H7 (cell line): ENCODE results near the gene POLA1. TPM values are rescaled to one million over a fixed set of nuclear protein-coding genes. Genes with fewer than 3 reads are reported as not detected.
A peak's percentile ranks its signal among the peaks of the same experiment; 100 is the strongest.
"Not testable (repeated sequence)": the region's sequence is repeated elsewhere in the genome, so short reads cannot be mapped to it uniquely, and the experiment has no call there.

ENCODE experiments used
- DNase-seq: peaks from one replicate; pipeline ENCODE4 v3.0.0; 2012
- H3K27me3 ChIP-seq: 2 replicates; pipeline ENCODE4 v1.6.0; 2011; ENCODE audit warnings: mild to moderate bottlenecking, low read length; ENCODE audit not compliant: control insufficient read depth, insufficient read depth
- H3K36me3 ChIP-seq: replicated peaks from 2 replicates; pipeline ENCODE4 v1.5.1; 2011; ENCODE audit warnings: low read length; ENCODE audit not compliant: control insufficient read depth, insufficient read depth
- H3K4me3 ChIP-seq: 2 replicates; pipeline ENCODE4 v1.5.1; 2011; ENCODE audit warnings: low read depth, mild to moderate bottlenecking, control low read depth, low read length, moderate library complexity; ENCODE audit not compliant: insufficient read depth
- total RNA-seq: library from RNA; depleted of rRNA; stranded (reverse); fragments of >200 nt; shearing (Covaris generic); gene quantifications from 2 replicates; pipeline ENCODE4 v1.2.3, GENCODE V29; 2014; rRNA removed

POLA1 gene, protein sequence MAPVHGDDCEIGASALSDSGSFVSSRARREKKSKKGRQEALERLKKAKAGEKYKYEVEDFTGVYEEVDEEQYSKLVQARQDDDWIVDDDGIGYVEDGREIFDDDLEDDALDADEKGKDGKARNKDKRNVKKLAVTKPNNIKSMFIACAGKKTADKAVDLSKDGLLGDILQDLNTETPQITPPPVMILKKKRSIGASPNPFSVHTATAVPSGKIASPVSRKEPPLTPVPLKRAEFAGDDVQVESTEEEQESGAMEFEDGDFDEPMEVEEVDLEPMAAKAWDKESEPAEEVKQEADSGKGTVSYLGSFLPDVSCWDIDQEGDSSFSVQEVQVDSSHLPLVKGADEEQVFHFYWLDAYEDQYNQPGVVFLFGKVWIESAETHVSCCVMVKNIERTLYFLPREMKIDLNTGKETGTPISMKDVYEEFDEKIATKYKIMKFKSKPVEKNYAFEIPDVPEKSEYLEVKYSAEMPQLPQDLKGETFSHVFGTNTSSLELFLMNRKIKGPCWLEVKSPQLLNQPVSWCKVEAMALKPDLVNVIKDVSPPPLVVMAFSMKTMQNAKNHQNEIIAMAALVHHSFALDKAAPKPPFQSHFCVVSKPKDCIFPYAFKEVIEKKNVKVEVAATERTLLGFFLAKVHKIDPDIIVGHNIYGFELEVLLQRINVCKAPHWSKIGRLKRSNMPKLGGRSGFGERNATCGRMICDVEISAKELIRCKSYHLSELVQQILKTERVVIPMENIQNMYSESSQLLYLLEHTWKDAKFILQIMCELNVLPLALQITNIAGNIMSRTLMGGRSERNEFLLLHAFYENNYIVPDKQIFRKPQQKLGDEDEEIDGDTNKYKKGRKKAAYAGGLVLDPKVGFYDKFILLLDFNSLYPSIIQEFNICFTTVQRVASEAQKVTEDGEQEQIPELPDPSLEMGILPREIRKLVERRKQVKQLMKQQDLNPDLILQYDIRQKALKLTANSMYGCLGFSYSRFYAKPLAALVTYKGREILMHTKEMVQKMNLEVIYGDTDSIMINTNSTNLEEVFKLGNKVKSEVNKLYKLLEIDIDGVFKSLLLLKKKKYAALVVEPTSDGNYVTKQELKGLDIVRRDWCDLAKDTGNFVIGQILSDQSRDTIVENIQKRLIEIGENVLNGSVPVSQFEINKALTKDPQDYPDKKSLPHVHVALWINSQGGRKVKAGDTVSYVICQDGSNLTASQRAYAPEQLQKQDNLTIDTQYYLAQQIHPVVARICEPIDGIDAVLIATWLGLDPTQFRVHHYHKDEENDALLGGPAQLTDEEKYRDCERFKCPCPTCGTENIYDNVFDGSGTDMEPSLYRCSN (N-terminal part only)
- 36.7 and 54.7 TPM in 2 replicates for total RNA-seq

DNA sequence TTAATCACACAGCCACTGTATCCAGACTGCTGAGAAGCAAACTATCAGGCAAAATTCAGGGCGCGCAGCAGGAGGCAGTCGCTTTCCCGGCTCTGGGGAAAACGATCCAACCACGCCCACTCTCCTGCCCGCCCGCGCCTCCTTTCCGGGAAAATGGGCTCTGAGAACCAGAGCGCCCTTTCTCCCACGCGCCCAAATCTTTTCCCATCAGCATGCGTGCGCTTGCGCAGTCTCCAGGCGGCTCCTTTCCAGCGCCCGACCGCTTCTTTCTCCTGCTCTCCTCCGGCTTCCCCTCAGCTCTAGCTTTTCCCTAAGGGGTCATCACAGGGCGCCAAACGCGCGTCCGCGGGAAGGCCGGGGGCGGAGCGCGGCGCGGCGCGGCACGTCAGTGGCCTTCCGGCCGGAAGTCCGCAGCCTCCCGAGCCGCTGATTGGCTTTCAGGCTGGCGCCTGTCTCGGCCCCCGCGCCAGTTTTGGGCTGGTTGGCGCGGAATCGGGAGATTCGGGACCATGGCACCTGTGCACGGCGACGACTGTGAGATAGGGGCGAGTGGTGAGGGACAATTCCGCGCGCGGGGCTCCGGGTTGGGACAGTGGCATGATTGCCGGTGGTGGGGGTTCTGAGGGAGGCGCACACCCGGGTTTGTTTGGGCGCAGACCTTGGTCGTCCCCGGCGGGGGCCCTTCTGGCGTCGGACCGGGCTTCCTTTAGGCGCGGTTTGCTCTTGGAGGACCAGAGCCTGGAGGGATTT, at the start of gene POLA1:
POLA1 (plus strand) TSS at position 466 of the 750 bp plus-strand sequence; CDS start at position 510, 44 bp downstream.
- peak; percentile 95 for DNase-seq
- peaks cover 2% of the 10 kb centered on the region; the same call in 1 of the 2 replicates for H3K36me3 ChIP-seq
- H3K27me3 ChIP-seq, result no peaks in the 10 kb centered on the region

DNA sequence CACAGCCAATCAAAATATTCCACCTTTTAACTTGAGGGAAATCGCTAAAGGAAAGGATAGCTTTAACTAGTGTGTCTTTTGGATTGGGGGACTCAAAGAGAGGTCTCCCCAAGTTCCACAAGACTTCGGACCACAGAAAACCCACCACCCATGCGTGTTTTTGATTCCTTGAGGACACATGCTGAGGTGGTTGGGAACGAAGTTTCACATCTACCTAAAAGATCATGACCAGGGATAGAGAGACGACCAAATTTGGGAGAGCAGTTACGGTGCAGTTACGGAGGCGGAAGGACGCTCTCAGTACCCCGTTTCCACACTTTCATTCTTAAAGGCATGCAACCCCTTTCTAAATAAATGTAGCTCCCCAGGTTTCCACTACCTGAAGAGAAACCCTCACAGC, 47.7 kb upstream of the POLA1 start:
- DNase-seq, result no peak
- H3K4me3 ChIP-seq, result peak overlapping the region; percentile 41
- no peaks in the 10 kb centered on the region for H3K27me3 ChIP-seq
- no peaks in the 10 kb centered on the region; the same call in 1 of the 2 replicates for H3K36me3 ChIP-seq

More for the DNA sequence above, at the start of gene POLA1:
- peak within 1 kb of the TSS; percentile 89 for H3K4me3 ChIP-seq

DNA sequence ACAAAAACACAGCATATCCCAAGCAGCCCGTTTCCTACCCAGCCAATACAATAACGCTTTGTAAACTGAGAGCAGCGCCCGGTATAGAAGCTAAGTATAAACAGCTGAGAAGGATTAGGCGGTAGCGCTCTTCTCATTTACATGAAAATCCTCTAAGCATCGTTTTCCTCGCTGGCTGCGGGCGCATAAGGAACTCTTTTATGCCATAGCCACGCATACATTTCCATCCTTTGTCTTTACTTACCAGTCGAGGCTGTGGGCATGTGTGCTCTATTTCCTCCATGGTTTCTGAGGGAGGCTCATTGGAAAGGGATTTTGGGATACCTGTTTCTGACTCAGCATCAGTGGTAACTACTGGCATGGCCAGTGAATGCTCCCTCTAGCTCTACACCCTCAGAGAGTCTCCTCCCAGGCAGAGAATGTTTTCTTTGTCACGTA, 47.0 kb upstream of the POLA1 start:
- Histone ChIP-seq H3K27me3 (no peaks in the 10 kb centered on the region), H3K4me3 (peak overlapping the region; percentile 41), H3K36me3 (no peaks in the 10 kb centered on the region; the same call in 1 of the 2 replicates)
- DNase-seq, result peak; percentile 43

DNA sequence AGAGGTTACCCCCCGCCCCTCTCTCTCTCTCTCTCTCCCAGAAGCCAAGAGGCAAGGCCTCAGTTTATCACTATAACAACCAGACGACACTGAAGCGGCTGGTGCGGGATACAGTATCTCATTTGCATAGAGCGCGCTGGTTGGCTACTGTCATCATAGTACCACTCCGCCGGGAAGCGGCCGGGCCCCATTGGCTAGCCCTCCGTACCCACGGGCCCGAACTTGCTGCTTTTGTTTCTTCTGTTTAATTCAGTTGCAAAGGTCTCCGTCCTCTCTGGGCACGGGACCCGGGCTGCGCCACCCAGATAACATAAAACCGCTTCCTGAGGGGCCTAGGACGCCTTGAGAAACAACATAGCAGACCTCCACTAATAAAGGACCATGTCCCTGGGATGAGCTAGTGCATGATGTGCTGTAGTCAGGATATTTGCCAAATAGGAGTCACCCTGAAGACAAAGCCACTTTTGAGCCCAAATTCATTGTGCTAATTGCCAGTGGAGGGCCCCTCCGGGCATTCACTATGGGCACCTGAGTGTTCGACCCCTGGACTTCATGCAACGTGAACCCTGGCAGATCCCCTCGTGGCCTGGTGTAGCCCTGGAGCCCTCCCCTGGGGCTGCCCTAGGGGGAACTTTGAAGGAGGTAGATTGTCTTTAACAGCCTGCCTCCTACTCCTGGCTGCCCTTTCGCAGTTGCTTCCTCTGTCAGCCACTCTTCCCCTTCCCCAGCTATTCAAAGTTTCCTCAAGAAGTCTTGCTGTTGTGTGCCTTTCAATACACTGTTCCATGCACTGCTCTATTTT, 46.3 kb upstream of the POLA1 start, which contains the start of gene PCYT1B:
PCYT1B (minus strand) TSS at position 91 of the 802 bp plus-strand sequence. CDS start 242 bp downstream, outside the sequence.
- Histone ChIP-seq H3K27me3 (no peaks in the 10 kb centered on the region), H3K4me3 (peak within 1 kb of the TSS; percentile 41), H3K36me3 (no peaks in the 10 kb centered on the region; the same call in 1 of the 2 replicates)
- peak; percentile 84 for DNase-seq

DNA sequence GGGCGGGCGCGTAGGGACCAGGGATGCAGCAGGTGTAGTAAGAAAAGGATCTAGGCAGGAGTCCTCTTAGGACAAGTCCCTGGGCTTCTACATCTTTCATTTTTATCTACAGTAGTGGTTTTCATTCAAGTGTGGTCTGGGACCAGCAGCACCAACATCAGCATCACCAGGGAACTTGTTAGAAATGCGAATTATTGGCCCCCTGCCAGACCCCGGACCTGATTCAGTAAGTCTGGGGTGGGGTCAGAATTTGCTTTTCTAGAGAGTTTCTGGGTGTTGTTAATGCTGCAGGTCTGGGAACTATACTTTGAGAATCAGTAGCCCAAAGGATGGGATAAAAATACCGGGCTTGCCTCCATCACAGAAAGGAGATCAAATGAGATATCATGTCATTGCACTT, 45.2 kb upstream of the POLA1 start:
- Histone ChIP-seq H3K27me3 (no peaks in the 10 kb centered on the region), H3K36me3 (no peaks in the 10 kb centered on the region; the same call in 1 of the 2 replicates), H3K4me3 (no peak overlapping the region)
- no peak for DNase-seq

DNA sequence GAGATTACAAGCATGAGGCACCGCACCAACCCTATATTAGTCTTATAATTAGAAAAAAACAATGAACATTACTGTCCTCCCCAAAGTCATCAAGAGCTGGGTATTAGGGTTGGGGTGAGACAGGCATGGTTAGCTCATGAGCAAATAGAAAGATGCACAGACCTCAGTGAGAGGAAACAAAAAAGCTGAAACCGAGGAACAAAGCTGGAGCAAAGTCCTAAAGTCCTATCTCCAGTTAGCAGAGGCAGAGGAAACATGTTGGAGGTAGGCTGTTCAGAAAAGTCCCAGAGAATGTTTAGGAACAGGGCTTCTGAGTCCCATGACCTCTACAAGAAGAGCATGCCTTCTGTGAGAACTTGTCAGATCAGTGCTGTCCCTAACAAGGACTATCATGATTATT, 41.9 kb upstream of the POLA1 start:
- no peaks in the 10 kb centered on the region for H3K27me3 ChIP-seq
- H3K4me3 ChIP-seq, result no peak overlapping the region
- DNase-seq, result no peak
- no peaks in the 10 kb centered on the region for H3K36me3 ChIP-seq

DNA sequence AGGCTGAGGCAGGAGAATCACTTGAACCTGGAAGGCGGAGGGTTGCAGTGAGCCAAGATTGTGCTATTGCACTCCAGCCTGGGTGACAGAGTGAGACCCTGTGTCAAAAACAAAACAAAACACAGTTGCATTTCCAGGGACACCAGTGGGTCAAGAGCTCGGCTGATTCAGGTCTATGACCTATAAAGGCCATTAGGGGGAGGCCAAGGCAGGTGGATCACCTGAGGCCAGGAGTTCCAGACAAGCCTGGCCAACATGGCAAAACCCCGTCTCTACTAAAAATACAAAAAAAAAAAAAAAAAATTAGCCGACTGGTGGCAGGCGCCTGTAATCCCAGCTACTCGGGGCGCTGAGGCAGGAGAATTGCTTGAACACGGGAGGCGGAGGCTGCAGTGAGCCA, 38.0 kb upstream of the POLA1 start:
- not testable (repeated sequence) for H3K27me3 ChIP-seq, H3K36me3 ChIP-seq, H3K4me3 ChIP-seq
- peak; percentile 25 for DNase-seq

DNA sequence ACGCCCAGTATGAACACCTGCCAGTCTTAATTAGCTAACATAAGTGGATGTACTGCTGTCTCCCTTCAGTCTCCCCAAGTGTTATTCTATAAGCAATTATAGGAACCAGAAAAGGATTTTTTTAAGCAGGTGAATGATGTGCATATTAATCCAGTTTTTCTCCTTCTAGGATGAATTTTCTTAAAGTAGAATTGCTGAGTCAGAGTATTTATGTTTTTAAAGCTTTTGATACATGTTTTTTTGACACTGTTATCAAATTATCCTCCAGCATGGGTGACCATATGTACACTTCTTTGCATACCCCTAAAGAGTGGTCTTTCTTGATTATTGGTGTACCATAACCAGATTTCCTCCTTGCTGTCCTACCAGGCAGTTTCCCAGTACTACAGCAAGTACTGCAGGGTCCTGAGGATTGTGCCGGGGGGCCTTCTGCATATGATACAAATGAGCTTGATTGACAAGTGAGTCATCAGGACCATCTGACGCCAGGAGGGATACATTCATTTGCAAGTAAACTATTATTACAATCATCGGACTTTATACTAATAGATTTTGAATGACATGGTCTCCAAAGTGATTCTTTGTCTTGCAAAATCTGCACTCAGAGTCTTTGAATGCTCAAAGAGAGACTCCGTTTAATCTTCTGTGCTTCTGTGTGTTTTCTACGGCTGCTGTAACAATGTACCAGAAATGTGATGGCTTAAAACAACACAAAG, 35.9 kb upstream of the POLA1 start:
- no peak for DNase-seq
- no peak overlapping the region for H3K4me3 ChIP-seq
- no peaks in the 10 kb centered on the region for H3K27me3 ChIP-seq
- H3K36me3 ChIP-seq, result no peaks in the 10 kb centered on the region

DNA sequence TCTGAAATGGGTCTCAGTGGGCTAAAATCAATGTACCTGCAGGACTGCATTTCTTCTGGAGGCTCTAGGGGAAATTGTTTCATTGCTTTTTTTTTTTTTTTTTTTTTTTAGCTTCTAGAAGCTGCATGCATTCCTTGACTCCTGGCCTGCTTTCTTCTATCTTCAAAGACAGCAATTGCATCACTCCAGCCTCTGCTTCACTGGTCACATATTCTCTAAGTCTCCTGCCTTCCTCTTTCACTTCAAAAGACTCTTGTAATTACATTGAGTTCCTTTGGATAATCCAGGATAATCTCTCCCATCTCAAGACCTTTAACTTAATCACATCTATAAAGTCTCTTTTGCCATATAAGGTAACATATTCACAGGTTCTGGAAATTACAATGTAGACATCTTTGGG, 35.3 kb upstream of the POLA1 start:
- Histone ChIP-seq H3K36me3 (no peaks in the 10 kb centered on the region), H3K27me3 (no peaks in the 10 kb centered on the region), H3K4me3 (no peak overlapping the region)
- DNase-seq, result no peak

DNA sequence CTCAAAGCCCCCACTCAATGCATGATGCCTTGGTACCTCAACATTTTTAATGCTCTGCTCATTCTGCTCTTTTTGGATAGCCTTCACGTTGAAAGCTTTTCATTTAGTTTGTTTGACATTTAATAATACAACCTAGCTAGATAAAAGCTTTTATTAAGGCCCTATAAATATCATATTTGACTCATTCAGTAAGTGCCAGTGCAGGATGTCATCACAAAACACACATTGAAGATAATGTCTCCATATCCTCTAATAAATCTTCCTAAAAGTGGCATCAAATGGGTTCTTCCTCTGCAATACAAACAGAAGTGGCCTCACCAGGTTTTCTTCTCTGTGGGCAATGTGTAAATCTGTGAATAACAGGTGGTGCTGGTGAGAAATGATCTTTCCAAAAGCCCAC, 34.6 kb upstream of the POLA1 start:
- no peaks in the 10 kb centered on the region for H3K36me3 ChIP-seq
- no peak for DNase-seq

DNA sequence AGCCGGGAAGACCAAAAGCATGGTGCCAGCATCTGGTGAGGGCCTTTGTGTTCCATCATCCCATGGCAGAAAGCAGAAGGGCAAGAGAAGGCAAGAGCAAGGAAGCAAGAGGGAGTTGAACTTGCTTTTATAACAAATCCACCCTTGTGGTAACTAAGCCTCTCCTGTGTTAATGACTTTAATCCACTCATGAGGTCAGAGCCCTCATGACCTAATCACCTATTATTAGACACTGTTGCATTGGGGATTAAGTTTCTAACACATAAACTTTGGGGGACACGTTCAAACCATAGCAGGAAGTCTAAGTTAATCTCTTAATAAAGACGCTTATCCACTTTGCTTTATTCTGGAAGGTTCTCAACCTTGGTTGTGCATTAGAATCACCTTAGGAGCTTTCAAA, 34.1 kb upstream of the POLA1 start:
- Histone ChIP-seq H3K27me3 (no peaks in the 10 kb centered on the region), H3K4me3 (no peak overlapping the region), H3K36me3 (no peaks in the 10 kb centered on the region)
- DNase-seq, result no peak

More for the DNA sequence above, 34.6 kb upstream of the POLA1 start:
- no peaks in the 10 kb centered on the region for H3K27me3 ChIP-seq
- H3K4me3 ChIP-seq, result no peak overlapping the region

DNA sequence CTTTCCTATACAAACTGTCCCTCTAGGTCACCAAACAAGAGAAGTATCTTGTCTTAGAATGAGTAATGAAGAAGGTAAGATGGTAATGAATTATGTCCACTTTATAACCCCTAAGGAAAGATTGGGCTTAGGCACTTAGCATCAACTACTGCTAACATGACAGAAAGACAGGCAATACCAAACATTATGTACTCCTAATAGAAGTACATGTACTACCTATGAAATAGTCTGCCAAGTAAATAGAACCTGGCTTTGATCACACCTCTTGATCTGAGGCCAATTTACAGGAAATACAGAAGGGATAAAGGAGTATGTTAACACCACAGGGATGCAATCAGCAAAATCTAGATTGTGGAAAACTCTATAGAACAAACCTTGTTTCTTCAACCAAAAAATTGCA, 32.4 kb upstream of the POLA1 start:
- DNase-seq, result no peak
- no peak overlapping the region for H3K4me3 ChIP-seq
- no peaks in the 10 kb centered on the region for H3K36me3 ChIP-seq
- H3K27me3 ChIP-seq, result no peaks in the 10 kb centered on the region
